GM19025 (cell line): ENCODE data around the gene POLA1.

ENCODE experiments used
- ATAC-seq: cut with Tn5 transposase; IDR thresholded peaks from one replicate; pipeline ENCODE4 v1.9.1; 2021; ENCODE audit warnings: mild to moderate bottlenecking, low read depth, moderate library complexity; ENCODE audit not compliant: unreplicated experiment

Gene POLA1

DNA sequence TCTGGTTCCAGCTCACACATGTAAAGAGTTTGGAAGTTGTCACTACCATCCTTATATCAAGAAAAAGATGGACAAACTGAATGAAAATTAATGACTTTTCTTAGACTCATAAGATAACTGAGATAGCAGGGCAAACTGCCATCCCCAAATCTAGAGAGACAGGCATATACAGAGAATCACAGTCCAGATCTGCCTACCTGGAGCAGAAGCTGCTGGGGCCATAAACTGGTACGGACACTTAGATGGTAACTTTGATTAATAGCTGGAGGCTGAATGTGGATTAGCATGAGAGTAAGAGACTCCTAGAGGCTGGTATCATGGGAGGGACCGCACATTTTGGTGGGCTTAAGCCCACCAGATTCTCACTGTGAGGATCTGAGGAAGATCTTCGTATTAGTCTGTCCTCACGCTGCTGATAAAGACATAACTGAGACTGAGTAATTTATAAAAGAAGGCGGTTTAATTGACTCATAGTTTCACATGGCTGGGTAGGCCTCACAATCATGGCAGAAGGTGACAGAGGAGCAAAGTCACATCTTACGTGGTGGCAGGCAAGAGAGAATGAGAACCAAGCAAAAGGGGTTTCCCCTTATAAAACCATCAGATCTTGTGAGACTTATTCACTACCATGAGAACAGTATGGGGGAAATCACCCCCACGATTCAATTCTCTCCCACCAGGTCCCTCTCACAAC is 10.8 kb upstream of the POLA1 start:
- no peak for ATAC-seq

DNA sequence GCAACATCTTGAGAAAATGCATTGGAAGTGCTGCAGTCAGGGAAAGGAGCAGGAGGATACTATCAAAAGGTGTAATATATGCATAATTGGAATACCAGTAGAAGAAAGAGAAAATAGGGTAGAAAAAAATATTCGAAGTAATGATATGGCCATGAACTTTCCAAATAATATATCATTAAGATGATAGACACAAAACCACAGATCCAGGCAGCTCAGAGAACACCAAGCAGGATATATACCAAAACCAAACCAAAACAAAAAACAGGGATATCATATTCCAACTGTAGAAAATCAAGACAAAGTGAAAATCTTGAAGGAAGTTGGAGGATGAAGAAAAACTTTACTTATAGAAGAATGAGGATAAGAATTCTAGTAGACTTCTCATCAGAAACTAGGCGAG is 9.7 kb upstream of the POLA1 start:
- no peak for ATAC-seq

DNA sequence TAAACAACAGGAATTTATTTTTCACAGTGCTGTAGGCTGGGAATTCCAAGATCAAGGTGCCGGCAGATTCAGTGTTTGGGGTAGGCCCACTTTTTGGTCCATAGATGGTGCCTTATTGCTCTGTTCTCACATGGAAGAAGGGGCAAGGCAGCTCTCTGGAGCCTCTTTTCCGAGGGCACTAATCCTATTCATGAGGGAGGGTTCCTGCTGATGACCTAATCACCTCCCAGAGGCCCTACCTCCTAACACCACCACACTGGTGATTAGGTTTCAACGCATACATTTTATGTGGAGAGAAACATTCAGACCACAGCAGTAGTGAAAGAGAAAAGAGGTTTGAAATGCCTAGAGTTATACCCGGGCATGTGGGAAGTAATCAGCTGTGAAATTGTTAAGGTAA is 1.4 kb upstream of the POLA1 start:
- ATAC-seq = no peak

DNA sequence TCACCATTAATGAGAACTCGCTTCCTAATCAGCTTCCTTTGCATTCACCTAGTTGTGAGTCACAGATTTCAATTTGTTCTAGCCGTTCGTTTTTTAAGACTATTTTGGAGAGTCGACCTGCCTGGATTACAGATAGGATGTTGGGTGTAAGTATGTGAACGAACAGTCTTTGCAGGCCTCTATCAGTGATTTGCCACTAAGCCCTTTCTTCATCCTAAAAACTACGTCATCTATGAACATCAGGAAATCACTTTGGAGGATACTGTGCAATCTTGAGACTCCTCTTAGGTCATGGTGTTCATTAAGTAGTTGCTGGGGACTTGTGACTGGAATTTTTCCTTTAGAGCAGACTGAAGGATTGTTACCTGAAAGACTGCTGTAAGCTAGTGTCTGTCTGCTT is 1.1 kb downstream of the POLA1 start:
- no peak for ATAC-seq

DNA sequence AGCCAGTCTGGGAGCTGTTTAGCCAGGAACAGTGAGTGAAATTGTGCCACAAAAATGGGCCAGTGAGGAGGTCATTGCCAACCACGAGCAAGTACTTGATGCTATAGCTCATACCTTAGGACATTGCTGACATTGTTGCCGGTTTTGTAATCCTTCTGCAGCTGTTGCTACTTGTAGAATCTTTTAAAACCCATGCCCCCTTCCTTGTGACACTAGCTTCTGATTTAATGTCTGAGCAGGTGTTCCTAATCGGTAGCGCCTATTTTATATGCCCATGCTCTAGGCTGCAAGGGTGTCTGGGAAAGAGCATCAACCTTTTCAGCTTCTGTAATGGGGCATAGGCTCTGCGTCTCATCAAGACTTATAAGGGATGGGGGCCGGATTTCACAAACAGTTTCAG is 2.6 kb downstream of the POLA1 start:
- ATAC-seq = no peak

DNA sequence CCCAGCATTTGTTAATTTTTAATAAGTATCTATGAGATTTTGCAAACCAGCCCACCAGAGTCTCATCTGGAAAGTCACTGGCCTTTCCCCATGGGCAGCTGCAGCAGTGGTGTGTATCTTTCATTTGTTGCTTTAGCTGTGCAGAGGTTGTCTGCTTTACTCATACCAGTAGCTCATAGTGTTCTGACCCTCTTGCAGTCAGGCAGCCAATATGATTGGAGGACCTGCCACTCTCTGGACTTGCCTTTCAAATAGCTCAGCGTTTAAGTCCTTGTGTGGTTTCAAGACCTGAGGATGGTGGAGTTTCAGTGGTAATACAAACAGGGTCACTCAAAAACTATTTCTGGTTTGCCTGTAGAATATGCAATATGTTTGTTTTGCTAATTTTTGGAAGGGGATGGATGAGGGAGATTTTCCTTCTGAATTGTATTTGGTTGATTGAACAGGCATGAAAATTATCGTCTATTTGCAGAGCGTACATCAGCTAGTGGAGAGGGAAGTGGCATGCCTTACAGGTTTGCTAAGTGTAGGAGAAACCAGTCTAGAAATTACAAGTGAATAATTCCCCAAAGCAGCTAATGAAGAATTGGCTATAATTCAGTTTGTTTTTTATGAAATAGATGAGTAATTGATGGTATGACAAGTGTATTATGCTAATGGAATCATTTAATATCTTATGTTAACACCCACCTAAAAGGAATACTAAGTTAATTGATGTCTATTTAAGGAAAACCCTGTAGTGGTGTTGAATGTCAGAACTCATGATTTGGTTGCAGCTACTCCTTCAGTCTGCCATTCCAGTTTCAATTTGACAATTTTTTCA is 8.9 kb downstream of the POLA1 start:
- ATAC-seq = peak; percentile 99

DNA sequence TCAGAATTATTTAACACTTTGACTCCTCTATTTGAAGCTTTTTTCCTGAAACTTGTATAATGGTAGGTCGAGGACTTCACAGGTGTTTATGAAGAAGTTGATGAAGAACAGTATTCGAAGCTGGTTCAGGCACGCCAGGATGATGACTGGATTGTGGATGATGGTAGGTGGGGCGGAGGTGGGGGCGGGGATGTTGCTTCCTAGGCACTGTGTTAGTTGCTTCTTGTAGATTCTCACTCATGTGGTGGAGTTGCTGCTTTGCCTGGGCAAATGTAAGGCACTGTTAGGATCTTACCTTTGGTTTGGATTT is 9.4 kb downstream of the POLA1 start:
- ATAC-seq = no peak

DNA sequence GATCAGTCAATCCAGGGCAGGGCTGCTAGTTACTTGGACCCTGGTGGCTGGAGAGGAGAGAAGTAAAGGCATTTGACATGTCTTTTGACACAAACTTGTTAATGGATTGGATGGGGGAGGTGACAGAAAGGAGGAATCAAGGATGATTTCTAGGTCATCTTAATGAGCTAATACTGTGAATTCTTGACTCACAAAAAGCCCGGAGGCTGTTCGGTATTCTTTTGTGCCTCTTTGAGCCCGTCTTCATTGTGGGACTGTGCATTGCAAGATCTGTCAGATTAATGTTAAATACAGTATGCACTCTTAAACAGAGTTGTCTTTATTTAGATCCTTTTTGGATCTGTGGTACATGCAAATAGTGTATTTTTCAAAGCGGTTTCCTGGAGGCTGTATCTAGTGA is 25.1 kb downstream of the POLA1 start:
- ATAC-seq = no peak

DNA sequence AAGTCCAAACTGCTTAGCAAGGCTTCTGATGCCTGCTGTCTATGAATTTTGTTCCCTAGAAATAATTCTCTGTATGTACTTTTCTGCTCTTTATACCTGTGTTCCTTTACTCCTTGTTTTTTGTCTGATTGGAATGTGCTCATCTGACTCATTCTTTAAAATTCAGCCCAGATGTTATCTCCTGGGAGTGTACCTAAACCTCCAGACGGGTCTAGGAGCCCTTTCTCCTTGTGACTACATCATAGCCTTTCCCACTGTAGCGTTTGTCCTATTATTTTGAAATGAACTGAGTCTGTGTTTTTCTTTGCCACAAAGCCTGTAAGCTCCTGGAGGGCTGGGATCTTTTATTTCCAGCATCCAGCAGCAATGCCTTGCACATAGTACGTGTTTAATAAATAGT is 26.3 kb downstream of the POLA1 start:
- ATAC-seq = no peak

DNA sequence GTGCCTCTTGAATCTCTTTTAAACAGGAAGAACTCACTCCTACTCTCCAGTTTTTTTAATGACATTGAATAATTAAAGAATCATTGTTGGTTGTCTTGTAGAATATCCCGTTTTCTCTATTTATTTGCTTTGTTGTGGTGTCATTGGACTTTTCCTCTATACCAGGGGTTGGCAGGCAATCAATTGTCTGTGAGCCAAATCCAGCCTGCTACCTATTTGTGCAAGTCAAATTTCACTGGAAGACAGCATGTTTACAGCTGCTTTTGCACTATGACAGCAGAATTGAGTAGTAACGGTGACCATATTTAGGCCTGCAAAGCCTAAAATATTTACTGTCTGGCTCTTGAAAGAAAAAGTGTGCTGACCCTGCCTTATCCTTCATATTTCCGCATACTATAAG is 34.8 kb downstream of the POLA1 start:
- ATAC-seq = no peak

DNA sequence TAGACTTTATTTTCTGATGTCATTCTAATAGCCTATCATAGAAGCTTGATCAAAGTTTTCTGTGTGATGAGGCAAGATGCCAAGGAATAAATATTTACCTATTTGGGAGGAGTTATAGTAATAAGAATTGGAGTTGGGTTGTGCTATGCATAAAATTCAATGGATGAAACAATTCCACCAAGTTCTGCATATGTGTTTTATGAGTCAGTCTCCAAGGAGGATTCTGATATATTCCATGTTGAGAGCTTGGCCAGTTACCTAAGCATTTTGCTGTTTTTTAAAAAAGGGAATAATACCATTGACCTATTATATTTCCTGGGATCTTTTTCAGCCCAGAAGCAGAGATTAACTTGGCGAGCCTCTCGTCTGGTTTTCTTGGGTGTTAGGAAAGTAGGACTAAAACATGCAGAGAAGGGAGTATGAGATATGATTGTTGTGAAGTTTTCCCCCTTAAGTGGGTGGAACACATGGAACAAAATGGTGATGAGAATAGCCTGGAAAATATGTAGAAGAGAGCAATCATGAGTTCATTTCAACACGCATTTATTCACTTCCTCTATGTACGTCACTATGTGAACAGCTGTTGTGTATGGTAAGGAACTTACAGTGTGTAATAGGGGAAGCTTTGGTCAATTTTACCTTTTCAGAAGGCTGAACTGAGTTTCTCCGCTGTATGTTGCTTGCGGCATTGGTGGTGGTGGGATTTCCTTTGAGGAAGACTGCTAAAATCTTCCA is 39.2 kb downstream of the POLA1 start:
- ATAC-seq = no peak

DNA sequence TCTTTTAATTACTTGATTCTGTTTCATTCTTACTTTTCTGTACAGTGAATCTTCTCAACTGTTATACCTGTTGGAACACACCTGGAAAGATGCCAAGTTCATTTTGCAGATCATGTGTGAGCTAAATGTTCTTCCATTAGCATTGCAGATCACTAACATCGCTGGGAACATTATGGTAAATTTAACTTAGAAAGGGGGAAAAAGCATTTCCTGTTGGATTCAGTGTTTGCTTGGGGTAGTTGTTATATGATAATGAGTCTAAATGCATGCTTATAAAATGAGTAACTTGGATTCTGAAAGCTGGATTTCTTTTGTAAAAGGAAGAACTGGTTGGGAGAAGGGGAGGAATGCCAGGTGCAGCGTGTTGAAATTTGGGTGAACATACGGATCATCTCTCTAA is 47.6 kb downstream of the POLA1 start:
- no peak for ATAC-seq

DNA sequence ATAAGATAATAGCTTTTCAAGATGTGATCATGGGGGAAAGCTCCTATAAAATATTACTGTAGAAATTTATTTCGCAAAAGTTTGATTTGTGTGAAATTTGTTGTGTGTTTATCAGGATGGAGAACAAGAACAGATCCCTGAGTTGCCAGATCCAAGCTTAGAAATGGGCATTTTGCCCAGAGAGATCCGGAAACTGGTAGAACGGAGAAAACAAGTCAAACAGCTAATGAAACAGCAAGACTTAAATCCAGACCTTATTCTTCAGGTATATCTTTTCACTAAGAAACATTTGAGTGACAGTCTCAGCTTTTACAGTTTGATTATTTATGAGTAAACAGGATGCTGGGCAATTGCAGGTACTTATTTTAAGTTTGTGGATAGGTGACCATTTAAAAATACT is 54.5 kb downstream of the POLA1 start:
- no peak for ATAC-seq

DNA sequence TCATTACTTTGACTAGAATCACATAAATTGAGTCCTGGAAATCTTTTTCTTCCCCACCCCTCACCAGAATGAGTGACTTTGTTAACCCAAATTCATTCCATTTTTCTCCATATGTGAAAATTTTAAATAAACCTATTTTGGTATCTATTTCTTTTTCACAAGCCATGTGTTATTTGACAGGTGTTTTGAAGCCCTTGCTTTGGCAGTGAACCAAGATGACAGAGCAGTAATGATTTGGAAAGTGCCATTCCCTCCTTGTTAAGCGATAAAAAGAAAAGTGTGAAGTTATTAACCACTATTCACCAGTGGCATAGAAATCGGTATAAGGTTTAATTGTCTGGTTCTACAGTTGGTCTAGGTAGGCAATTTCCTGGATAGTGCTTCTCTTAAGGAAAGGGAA is 66.1 kb downstream of the POLA1 start:
- no peak for ATAC-seq

DNA sequence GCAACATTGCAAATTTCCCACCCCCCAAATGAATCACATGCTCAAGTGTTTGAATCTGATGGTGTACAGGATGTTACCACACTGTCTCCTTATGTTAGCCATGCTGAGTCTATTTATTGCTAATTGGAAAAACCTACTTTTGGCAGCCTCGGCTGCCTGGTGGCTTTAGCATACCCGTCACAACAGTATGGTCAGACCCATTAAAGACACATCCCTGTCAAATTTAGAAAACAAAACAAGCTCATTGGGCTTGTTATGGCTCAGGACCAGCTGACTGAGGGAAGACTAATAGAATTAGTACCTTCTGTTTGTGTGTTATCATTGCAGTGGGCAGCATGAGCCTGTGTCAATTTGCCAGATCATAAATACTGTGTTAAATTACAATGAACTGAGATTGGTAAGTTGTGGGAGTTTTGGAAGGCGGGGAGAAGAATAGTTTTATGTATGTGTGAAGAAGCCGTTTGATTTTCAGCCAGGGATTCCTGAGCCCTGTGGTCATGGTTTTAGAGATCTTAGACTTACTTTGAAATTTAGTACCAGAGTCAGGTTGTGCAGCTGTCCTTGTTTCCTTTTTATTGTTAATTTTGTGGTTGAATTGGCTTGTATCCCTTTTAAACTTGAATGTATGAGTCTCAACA is 66.8 kb downstream of the POLA1 start:
- ATAC-seq = no peak

DNA sequence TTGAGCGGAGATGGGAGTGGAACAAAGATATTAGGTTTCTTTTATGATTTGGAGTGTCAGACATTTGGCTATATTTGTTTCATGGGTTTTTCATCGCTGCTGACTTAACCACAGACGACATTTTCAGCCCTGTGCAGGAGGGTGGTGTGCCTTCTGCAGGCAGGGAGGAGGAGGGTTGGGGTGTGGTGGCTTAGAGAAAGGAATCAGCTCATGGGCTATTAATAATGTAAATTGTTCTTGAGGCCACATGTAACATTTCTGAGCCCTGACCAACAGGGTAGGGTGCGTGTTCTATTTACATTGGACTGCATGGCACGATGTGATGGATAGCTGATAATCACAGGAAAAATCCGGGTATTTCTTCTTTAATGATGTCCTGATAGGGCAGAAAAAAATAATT is 67.6 kb downstream of the POLA1 start:
- no peak for ATAC-seq

DNA sequence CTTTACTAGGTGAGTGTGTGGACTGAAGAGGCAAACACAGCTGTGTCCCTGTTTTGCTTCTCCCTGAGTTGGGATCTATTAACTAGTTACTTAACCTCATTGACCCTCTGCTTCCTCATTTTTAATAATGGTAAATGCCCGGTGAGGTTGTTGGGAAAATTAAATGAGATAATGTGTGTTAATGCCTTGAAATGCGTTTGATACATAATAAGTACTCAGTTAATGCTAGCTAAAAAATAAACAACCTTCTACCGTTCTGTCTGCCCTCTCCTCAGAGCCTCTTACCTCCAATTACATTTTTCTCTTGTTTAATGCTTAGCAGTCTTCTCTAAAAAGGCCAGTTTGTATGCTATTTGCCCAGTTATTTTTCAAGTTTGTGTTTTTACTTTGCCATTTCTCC is 70.3 kb downstream of the POLA1 start:
- ATAC-seq = no peak

DNA sequence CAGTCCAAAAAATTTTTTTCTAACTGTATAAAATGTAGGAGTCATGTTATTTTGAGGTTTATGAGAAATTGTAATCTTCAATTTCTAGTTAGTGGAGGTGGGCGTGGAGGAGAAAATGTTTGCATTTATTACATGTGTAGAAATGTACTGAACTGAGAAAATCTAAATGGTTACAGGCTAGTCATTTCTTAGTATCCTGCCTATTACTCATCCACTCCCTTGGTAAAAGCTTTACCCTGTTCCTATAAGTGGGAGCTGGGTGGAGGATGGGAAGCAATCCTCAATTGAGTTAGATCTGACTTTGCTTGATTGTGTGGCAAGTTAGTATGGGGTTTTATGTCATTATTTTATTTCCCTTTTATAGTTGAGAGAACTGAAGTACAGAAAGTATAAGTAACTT is 73.8 kb downstream of the POLA1 start:
- no peak for ATAC-seq

DNA sequence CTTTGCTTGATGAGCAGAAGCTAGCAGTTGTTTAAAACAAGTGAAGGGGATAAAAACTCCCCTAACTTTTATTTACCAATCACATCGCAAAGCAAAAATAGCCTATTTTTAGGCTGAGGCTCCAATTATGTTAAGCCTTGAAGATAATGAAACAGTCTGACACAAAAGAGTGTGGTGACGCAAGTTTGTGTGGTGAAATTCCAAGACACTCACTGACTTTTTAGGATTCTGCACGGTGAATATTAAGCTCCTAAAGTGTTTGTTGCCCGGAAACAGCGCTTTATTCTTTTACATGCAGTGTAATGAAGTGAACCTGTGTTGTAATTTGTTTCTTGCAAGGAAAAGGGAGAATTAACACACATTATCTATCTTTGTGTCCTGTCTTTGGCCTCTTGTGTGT is 74.8 kb downstream of the POLA1 start:
- ATAC-seq = no peak

DNA sequence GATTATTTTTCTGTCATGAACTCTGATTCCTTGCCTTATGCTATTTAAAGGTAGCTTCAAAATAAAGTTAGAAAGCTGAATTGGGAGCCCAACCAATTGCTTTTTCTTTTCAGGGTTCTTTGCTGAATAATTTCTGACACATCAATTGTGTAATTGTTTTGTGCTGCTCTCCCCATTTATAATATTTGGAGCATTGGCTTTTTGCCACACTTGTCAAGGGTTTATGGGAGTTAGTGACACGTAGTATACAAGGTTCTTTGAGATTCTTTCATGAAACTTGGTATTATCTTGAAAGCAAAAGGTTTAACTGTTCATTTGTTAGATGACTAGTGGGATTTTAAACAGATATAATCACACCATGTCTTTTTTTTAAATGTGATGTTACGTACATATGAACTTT is 80.9 kb downstream of the POLA1 start:
- no peak for ATAC-seq

DNA sequence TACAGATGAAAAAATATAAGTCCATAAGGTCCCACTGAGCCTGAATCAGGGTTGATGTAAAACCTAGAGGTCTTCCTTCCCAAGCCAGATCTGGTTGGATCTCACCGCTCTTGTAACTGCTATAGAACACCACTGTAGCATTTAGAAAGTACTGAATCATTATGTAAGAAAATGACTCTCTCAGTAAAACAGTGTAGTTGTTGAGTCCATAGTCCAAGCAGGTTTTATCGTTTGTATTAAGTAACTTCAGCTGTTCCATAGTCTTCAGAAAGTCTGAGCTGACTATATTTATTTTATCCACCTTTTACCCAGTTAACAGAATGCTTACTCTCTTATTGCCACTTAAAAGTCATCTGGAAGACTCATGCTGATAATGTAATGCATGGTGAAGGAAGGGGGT is 82.2 kb downstream of the POLA1 start:
- no peak for ATAC-seq
